Stimulated activated CD4-positive, alpha-beta T cell treated with anti-CD3 and anti-CD28 coated beads, Interleukin-1b, Interleukin-23, amount 100 ng/mL, for 48 hours (primary cell): Measurements from ENCODE around the gene ALPI.

Experiments
- DNase-seq: peaks from one replicate; pipeline ENCODE4 v3.0.0-alpha.2; 2020

Gene ALPI

DNA sequence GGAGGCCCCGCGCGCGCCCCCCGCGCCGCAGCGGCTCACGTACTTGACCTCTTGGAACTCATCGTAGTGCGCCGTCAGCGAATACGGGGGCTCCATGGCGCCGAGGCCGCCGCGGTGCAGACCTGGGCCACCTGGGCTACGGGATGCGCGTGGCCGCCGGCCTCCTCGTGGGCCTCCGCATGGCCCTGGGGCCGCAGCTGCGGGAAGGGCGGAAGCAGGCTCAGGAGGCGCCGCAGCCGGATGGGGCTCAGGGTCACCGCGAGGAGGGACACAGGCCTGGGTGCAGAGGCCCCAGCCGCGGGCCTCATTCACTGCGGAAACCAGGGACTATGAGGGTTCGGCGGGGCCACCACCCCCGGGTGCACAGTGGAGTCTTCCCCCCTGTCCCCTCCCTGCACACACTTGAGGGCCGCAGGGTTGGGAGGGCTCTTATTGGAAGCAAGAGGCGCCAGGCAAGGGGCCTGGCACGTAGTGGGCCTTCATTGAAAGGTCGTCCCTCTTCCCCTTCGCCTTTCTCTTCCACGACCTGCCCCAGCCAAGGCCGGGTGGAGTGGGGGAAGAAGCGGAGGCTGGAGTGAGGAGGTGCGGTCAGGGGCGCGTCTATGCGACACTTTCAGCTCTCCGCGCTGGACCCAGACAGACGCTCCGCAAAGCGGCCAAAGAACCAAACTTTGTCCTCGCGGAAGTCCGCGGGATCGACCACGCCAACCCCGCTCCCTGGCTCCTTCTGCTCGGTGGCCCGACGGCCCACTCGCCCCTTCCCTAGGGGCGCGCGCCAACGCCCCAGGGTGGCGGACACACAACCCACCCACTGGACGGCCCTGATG, 30.8 kb downstream of the ALPI start:
- no peak for DNase-seq

DNA sequence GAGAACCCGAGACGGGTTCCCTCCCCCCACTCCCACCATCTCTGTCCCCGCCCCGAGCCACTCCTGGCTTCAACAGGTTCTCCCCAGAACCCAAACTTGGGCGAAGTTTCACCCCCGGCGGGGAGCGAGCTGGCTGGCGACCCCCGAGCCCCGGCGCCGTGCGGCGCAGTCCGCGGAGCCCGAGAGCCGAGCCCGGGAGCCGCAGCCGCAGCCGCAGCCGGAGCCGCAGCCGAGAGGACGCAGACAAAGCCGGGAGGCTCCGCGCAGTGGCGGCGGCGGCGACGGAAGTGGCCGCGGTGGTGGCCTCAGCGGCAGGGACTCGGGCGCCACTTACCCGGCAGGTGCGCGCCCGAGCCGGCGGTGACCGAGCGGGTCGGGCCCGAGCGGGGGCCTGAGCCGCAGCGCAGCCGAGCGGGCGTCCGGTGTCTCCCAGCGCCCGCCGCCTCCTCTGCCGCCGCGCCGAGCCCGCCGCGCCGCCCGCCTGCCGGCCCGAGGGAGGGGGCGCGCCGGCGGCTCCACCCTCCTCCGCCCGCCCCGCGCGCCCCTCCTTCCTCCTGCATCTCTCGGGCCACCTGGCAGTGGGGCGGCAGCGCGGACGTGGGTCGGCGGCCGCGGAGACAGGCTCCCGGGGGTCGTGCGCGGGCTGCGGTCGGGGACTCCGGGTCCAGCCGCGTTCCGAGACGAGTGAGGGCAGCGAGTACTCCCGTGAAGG, 31.6 kb downstream of the ALPI start, which contains the start of gene ECEL1:
Gene ECEL1, minus strand, starts transcription at position 450 of the 712 bp plus-strand sequence. CDS start 1,181 bp downstream, outside the sequence.
- DNase-seq, result no peak

DNA sequence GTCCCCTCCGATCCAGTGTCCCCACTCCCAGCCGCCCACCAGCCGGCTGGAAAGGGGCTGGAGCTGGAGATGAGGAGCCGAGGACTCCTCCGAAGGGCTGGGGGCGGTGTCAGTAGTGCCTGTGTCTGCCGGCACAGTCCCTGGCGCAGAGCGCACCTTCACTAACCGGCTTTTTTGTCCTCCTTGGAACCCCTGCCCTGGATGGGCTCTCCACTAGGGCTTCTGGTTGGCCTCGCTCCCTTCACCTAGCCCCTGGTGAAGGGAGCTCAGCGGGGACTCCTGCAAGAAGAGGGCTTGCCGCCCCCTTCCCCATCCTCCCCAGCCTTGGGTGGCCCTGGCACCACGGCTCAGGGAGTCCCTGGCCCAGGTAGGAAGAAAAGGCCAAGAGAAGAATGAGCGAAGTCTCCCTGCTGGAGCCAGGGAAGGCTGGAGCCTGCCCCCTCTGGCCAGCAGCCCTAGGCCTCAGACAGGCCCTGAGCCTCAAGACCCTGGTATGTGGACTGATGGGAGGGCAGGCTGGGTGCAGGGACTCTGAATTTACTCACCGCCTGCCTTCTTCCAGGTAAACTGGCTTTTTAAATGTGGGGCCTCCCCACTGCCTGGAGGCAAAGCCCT, 32.3 kb downstream of the ALPI start:
- DNase-seq, result no peak

DNA sequence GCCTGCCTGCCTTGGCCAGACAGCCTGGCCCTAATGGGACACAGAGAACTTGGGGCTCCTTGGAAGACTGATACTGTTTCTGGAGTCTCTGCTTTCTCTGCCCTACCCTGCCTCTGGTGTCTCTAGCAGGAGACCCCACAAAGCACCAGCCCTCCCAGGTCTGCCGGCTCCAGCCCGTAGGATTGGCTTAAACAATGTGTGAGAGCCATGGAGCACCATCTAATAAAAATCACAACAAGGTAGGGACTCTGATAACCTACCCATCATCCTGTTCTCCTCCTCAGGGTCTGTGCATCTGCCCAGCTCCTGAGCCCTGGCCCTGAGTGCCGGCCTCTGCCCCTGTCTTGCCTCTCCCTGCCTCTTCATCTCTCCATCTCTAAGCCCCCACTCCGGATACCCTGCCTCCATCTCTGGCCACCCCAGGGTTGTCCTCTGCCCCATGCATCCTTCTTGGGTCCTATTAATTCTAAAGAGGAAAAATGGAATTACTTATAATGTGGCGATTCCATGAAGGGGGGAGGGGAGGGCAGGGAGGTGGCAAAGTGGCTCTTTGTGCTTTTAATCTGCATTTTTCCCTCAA, 32.9 kb downstream of the ALPI start:
- DNase-seq, result no peak

DNA sequence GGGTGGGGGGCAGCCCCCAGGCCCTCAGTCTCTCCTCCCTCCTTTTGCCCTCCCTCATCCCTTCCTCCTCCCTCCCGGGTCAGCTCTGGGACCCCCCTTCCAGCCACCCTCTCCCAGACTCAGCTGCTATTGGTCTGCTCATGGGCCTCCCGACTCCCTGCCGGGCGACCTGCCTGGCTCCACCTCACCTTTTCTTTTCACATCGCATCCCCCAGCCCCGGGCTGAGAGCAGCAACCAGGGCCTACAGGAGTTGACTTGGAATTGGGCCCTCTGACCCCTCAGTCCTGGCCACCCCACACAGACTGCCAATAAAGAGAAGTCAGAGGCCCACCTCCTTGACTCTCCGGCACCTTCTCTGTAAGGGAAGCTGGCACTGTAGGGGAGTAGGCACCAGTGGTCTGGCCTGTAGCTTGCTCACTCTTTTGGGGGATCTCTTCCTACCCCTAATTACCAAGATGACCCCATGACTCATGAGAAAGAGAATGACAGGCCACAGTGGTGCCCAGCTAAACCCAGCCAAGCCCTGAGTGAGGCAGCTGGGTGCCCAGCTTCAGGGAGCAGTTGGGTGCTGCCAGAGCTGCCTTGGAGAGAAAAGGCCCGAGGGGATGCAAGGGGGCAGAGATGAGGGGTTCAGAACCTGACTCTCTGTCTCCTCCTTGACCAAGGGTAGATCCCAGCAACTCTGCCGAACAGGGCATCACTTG, 33.7 kb downstream of the ALPI start:
- DNase-seq, result no peak

DNA sequence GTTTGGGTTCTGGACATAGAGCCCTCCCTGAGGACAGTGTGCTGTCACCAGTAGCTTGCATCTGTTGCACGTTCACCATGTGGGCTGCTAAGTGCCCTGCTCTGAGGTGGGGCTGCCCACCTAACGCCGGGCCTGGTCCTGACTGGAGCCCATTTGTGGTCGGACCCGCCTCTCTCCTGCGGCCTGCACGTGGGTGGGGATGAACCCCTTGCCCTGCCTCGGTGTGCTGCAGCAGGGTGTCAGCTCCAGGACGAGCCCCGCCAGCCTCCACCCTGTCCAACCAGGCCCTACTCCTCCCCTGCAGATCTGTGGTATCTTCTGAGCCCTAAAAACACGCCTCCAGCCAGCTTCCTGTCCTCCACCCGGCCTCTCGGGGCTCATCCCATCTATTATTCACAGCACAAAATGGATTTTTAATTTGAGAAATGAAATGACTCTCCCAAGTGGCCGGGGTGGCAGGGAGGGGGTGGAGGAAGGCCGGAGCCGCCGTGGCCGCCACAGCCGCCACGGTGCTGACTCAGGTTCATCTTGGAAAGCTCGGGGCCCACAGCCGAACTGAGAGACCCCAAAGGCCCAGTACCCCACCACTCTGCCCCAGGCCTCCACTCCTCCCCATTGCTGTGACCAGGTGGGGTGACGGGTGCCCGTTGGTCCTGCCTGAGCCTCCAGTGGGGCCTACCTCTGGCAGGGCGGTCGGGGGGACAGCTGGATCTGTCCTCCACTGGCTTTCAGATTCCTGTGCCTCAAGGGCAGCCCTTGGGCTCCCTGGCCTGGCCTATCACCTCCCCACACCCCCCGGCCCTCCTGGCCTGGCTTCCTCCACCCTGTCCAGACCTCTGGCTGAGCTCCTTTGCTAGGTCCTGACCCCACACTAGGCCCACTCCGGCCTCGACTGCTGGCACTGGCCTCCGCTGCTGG, 34.5 kb downstream of the ALPI start:
- DNase-seq, result no peak

DNA sequence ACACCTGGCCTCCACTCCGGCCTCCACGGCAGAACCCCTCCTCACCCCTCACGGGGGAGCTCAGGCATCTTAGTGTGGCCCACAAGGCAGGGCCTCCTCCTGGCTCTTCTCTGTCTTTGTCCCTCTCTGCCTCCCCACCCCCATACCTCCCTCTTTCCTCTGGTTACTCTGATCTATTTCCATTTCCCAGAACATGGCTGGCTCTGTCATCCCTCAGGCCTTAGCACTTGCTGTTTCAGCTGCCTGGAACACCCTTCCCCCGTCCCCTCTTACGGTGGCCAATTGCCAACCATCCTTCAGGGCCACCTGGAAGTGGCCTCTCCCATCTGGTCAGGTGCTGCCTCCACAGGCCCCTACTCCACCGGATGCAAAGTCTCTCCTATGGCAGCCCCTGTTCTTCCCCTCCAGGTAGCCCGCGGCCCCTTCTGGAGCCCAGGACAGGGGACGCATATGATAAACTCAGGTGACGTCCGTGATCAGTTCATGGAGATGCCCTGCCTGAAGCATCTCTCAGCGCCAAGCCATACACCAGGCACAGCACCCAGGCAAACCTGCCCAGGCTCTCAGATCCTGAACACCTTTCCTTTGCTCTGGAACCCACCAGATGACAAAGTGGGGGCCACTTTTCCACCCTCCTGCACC, 35.3 kb downstream of the ALPI start:
- DNase-seq, result no peak

DNA sequence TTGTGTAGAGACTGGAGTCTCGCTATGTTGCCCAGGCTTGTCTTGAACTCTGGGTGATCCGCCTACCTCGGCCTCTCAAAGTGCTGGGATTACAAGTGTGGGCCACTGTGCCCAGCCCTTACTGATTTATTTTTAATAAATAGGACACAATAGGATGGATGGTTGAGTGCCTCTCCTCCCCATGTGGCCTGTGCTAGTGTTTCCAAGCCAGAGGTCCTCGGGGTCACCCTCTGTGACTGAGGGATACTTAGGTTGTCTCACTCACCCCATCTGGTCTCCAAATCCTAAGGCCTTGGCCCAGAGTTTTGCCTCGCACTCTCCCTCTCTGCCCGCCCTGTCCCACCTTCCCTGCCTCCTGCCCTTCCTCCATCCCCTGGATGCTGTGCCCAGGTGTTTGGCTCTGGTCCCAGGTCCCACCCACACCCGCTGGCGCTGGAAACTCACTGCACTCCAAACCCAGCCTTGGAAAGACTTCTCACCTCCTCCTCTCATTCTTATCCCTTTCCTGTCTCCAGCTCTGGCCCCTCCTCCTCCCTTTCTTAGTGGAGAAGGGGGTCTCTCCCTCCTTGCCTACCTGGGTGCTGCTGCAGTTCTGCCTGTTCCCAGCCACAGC, 36.4 kb downstream of the ALPI start:
- no peak for DNase-seq

DNA sequence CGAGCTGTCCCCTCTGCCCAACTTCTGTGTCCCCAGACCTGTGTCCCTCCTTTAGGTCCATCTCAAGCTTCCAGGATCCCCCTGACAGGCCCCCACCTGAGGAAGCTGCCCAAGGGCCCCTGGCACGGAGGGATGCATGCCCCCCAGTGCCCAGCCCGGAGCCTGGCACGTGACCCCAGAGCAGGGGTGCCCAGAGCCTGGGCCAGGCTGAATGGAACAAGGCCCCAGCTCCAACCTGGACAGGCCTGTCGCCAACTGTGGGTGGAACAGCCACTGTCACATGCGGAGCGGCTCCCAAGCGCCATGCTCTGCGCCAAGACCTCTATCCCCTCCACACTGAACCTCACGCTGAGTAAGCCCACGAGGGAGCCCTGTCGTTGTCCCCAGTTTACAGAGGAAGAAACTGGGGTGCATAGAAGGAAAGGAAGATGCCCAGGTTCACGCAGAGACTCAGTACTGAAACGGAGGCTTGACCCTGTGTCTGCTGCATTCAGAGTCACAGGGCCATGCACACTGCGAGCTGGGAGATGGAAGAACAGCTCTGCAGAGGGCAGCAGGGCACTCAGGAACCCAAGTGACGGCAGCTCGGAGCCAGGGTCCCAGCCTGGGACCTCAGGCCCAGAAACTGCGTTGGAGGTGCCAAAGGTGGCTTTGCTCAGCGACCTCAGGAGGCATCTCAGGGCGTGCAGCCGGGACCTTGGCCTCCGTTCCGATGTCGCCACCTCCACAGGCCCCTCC, 37.2 kb downstream of the ALPI start:
- DNase-seq, result no peak

DNA sequence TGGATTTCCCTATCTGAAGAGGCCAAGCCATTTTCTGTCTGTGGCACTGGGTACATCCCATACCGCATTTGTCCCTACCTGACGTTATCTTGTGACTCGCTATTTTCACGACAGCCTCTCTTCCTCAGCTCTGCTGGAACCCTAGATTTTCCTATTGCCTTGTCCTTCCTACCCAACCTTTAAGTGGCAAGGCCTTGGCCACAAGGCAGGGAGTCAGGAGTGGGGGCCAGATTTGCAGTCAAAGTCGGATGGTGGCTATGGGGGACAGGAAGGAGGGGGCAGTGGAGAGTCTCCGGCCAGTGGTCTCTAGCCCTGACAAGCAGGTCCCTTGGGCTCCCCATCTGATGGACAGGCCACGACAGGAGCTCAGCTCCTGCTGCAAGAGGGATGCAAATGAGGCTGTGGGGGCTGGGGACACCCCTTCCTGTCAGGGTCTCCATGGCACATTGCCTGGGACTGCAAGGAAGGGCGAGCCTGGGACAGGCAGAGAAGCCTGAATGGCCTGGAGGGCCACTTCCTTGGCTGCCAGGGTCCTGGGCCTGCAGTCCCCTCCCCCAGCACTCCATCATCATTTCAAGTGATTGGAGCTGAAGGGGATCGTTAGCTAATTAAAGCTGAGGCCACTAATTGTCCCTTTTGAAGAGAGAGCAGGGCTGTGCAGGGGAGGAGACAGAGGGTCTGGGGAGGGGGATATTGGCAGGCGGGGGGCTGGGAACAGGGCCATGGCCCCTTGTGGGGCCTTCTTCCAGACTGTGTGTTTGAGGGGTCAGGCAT, 37.9 kb downstream of the ALPI start:
- no peak for DNase-seq

DNA sequence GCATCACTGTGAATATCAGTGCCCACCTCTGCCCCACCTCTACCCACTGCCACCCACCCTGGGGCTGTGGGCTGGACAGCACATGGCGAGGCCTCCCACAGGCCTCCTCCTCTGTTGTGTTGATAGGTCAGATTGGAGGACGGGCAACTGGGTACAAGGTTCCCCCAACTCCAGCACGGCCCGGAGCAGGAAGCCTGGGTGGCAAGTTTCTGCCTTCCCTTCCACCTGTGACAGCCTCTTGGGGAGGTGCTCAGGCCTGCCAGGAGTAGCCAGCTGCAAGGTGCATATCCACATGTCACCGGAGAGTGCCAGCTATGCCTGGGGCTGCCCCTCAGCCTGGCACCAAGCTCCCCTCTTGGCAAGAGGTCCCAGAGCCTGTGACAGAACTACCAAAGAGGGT, 38.6 kb downstream of the ALPI start:
- DNase-seq, result no peak

DNA sequence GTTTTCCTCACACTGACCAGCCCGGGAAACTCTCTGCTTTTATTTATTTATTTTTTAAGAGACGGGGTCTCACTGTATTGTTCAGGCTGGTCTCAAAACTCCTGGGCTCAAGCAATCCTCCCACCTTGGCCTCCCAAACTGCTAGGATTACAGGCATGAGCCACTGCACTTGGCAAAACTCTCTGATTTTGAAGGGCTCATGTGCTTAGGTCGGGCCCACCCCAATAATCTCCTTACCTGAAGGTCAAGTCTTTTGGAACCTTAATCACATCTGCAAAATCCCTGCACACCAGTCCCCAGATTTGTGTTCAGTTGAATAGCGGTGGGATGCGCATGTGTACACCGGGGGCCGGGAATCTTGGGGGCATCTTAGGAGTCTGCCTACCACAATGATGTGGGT, 39.3 kb downstream of the ALPI start:
- DNase-seq, result no peak

DNA sequence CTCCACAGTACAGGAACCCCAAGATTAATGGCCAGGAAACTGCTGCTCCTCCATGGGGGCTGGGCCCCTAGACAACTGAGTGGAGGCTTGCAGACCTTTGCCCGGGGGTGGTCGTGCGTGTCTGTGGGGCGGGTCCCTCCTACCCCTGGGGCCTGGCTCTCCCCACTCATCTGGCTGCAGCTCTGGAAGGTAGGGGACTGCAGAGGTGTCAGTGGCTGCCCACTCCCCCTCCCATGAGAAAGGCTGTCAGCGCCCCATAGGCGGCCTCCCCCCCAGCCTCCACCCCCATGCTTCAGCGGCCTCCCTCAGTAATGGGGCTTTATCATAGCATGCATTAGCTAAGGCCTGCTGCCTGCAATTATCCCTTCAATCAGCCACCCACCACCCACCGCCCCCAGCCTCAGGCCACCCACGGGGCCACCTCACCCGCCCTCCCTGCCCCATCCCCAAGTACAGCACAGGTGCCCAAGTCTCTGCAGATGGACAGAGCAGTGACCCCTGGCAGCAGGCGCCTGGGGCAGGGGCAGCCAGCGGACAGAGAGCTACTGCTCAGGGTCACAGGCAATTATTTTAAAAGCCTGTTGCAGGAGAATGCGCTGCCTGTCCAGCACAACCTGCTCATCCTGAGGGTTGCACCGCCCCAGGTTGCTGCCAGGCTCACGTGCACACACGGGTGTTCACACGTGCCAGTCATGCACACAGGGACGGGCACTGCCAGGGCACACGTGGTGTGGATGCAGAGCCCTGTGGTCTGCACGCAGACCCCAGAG, 40.7 kb downstream of the ALPI start:
- DNase-seq, result no peak

DNA sequence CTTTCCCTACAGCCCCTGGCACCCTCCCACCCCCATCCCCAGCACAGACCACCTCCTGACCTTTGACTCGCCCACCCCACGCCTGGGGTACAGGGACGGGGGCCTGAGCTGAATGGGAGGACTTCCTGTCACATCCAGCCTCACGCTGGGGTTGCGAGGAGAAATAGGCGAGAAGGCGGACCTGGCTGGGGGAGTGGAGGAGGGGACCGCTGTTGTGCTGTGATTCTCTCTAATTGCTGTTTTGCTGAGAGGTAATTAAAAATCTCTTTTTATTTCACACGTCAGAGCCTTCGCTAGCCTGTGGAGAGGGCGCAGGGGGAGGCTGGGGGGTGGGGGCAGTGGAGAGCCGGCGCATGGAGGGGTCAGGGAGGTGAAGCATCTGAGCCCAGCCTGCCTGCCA, 41.4 kb downstream of the ALPI start:
- no peak for DNase-seq

DNA sequence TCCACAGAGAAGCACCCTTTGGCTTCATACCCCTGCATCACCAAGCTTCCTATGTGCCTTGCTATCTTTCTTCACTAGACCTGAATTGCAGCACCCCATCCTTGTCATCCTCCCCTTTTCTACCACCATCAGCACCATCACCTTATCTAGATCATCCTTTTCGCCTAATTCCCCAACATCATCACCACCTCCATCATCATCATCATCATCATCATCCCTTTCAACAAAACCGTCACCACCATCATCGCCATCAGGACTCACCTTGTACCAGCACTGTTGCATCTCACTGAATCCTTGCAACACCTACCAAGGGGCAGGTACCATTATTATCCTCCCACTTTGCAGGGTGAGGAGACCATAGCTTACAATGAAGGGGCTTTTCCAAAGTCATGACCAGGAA, 42.5 kb downstream of the ALPI start:
- DNase-seq, result no peak

DNA sequence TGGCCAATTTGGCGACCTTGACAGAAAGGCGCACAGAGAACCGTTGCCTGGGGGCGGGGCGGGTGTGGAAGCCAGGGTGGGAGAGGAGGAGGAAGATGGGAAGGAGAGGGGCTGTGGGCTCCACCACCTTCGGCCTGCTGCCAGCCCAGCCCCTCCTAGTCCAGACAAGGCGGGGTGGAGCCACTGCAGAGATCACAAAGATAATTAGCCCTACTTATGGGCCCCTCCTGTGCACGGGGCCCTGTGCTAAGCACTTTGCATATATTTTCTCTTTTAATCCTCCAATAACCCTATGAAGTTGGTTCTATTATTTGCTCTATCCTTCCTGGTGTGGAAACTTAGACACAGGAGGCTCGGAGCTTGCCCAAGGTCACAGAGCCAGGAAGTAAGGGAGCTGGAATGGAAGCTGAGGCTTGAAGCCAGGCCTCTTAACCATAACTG, 45.4 kb downstream of the ALPI start:
- no peak for DNase-seq

DNA sequence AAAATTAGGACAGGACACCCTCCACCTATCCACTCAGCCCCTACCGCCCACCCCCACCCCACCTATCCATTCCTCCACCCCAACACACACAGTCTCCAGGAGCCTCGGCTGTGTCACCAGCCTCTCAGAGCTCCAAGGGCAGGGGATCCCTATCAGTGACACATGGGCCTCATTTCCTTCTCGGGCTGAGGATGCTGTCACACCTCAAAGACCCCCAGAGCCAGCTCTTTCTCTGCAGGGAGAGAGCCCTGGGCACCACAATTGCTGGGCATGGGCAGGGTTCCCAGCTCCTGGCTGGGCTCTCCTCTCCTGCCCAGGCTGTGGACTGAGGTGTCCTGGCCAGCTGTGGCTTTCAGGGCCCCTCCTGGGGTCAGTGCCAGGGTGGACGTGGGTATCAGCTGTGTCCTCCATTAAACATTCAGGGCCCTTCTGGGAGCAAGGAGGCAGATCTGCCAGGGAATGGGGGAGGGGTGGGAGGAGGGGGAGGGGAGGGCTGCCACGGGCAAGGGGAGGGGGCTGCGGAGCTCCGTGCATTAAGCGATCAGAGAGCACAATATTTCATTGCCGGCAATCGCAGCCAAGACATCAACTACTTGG, 45.9 kb downstream of the ALPI start:
- no peak for DNase-seq

DNA sequence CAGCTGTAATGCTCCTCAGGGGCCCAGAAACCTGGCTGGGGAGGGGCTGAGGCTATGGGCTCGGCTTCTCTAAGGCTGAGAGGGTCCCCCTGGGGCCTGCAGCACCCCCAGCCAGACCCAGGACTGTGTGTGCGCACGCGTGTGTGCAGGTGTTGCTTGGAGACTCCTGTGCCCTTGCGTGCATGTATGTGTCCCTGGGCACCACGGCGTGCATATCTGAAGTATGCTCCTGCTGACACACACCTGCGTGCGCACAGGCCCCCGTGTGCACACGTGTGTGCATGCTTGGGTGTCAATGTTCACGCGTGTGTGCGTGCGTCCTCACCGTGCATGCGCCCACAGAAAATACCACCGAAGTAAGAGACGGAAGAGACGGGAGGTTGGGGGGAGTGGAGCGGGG, 46.6 kb downstream of the ALPI start:
- no peak for DNase-seq
